GM12891 (cell line): Measurements from ENCODE around the gene DPEP3.

Experiments used
- PAX5 ChIP-seq: IDR thresholded peaks from 2 replicates; pipeline ENCODE4 v1.6.1; 2011; ENCODE audit warnings: low read length, moderate library complexity, mild to moderate bottlenecking; ENCODE audit not compliant: insufficient read depth, severe bottlenecking
- POLR2A ChIP-seq: IDR thresholded peaks from 2 replicates; pipeline ENCODE4 v1.6.1; 2011; ENCODE audit warnings: low read depth, low read length, control low read depth
- POLR2AphosphoS5 ChIP-seq: IDR thresholded peaks from 2 replicates; pipeline ENCODE4 v1.6.1; 2011; ENCODE audit warnings: low read depth, low read length, control low read depth
- POU2F2 ChIP-seq: IDR thresholded peaks from 2 replicates; pipeline ENCODE4 v1.6.1; 2011; ENCODE audit warnings: low read depth, mild to moderate bottlenecking, control low read depth, low read length, moderate library complexity
- SPI1 ChIP-seq: IDR thresholded peaks from 2 replicates; pipeline ENCODE4 v1.6.1; 2011; ENCODE audit warnings: low read depth, low read length, control low read depth
- TAF1 ChIP-seq: IDR thresholded peaks from 2 replicates; pipeline ENCODE4 v1.6.1; 2011; ENCODE audit warnings: low read depth, low read length, control low read depth

- TF ChIP-seq POLR2A (no peak), POLR2AphosphoS5 (no peak), TAF1 (no peak), POU2F2 (no peak), SPI1 (no peak), PAX5 (no peak)
These were observed 47.8 kb downstream of the DPEP3 start for GRCh38 chr16:67932462-67932840.
